K562 (cell line): Measurements from ENCODE around the gene STX19. TPM values are rescaled to one million over a fixed set of nuclear protein-coding genes. Genes with fewer than 3 reads are reported as not detected.

ENCODE experiments used
- ATAC-seq: fragments of 200-7000 bp; cut with Tn5 transposase; 3 replicates; pipeline ENCODE4 v1.9.1; 2020; ENCODE audit warnings: moderate library complexity
- BruUV-seq: library from RNA; stranded (reverse); fragments of 400-500 nt; replicated peaks from 2 replicates; lab custom pipeline; 2021; lab: Mats Ljungman, UMichigan
- CTCF ChIA-PET: fragments of 300-600 bp; formaldehyde crosslinking; extraction: SDS; loops from one replicate; lab custom pipeline; 2021; ENCODE audit warnings: low intra/inter-chr PET ratio; lab: Yijun Ruan, JAX
- POLR2A ChIA-PET: fragments of 300-600, 350-650 bp; sonication (Branson Sonifier 250); formaldehyde crosslinking; extraction: SDS; loops from one replicate; lab custom pipeline; 2021; ENCODE audit warnings: antibody characterized with exemption, inconsistent platforms; lab: Yijun Ruan, JAX
- DNase-seq, 4 experiments: peaks; one replicate each; pipeline versions ENCODE4 v3.0.0 to v3.0.0-alpha.2; 2011 to 2018; ENCODE audit warnings: low spot score in 3 of 4, mixed read lengths in 3 of 4; ENCODE audit errors: extremely low read depth in 1 of 4
- FAIRE-seq: peaks from 2 replicates; lab custom pipeline; 2011; peaks lifted over from hg19 to GRCh38; lab: Jason Lieb, UNC
- H2AFZ ChIP-seq: 2 replicates; pipeline ENCODE4 v1.6.0; 2011; ENCODE audit warnings: low read depth, low read length, control low read depth, inconsistent platforms
- H3K27ac ChIP-seq: fragments of 200-600 bp; 3 replicates; pipeline ENCODE4 v1.8.0; 2011; ENCODE audit warnings: low read depth, mild to moderate bottlenecking, control low read depth, inconsistent platforms, low read length, moderate library complexity, mixed read lengths; ENCODE audit errors: extremely low read depth
- H3K27me3 ChIP-seq, 2 experiments: fragments of 300-600 bp in 1 of 2; 2 replicates in 1 of 2; 3 replicates in 1 of 2; pipeline versions ENCODE4 v1.6.0 to v1.8.0; 2011; ENCODE audit warnings: inconsistent platforms in 2 of 2, low read length in 2 of 2, mild to moderate bottlenecking in 1 of 2, mixed read lengths in 1 of 2, moderate library complexity in 1 of 2; ENCODE audit not compliant: control insufficient read depth in 2 of 2, insufficient read depth in 2 of 2
- H3K36me3 ChIP-seq: fragments of 300-600 bp; 3 replicates; pipeline ENCODE4 v1.8.0; 2011; ENCODE audit warnings: mild to moderate bottlenecking, low read length, inconsistent platforms; ENCODE audit not compliant: control insufficient read depth, insufficient read depth
- H3K4me1 ChIP-seq, 2 experiments: fragments of 200-600 bp in 1 of 2; replicated peaks in 1 of 2; 2 replicates in 1 of 2; 3 replicates in 1 of 2; pipeline versions ENCODE4 v1.5.1 to v1.8.0; 2011; ENCODE audit warnings: inconsistent platforms in 2 of 2, low read length in 2 of 2, mild to moderate bottlenecking in 1 of 2, mixed read lengths in 1 of 2, moderate library complexity in 1 of 2; ENCODE audit not compliant: control insufficient read depth in 2 of 2, insufficient read depth in 2 of 2
- H3K4me2 ChIP-seq: 2 replicates; pipeline ENCODE4 v1.6.1; 2011; ENCODE audit warnings: low read length, control low read depth, inconsistent platforms, mixed read lengths; ENCODE audit not compliant: insufficient read depth
- H3K4me3 ChIP-seq: fragments of 200-600 bp; sonication (generic), shearing (Covaris generic); 2 replicates; pipeline ENCODE4 v1.5.1; 2016; ENCODE audit warnings: control low read depth, inconsistent platforms
- H3K79me2 ChIP-seq: fragments of 200-600 bp; 3 replicates; pipeline ENCODE4 v1.8.0; 2011; ENCODE audit warnings: low read length, inconsistent platforms; ENCODE audit not compliant: control insufficient read depth, insufficient read depth
- H3K9ac ChIP-seq, 2 experiments: 2 replicates each; pipeline versions ENCODE4 v1.6.0 to v1.6.1; 2011; ENCODE audit warnings: low read depth in 2 of 2, low read length in 2 of 2, control low read depth in 1 of 2, inconsistent platforms in 1 of 2, mild to moderate bottlenecking in 1 of 2, mixed read lengths in 1 of 2; ENCODE audit not compliant: insufficient read depth in 1 of 2
- H3K9me1 ChIP-seq: one replicate; pipeline ENCODE4 v1.6.0; 2011; ENCODE audit warnings: inconsistent platforms, mild to moderate bottlenecking, low read length, moderate library complexity; ENCODE audit not compliant: control insufficient read depth, insufficient read depth
- H3K9me3 ChIP-seq: replicated peaks from 2 replicates; pipeline ENCODE4 v1.5.1; 2011; ENCODE audit warnings: low read depth, low read length, inconsistent platforms; ENCODE audit not compliant: control insufficient read depth, insufficient read depth
- H4K20me1 ChIP-seq: replicated peaks from 2 replicates; pipeline ENCODE4 v1.6.1; 2011; ENCODE audit warnings: low read length, inconsistent platforms, mixed read lengths; ENCODE audit not compliant: control insufficient read depth, insufficient read depth
- ARID2 ChIP-seq: fragments of 450-650 bp; IDR thresholded peaks from 2 replicates; pipeline ENCODE4 v1.6.1; 2017; ENCODE audit warnings: antibody characterized with exemption, mild to moderate bottlenecking
- CEBPZ ChIP-seq: fragments of 150-350 bp; IDR thresholded peaks from 2 replicates; pipeline ENCODE4 v1.6.1; 2014; ENCODE audit warnings: low read depth, mild to moderate bottlenecking, low read length, borderline replicate concordance
- COPS2 ChIP-seq: fragments of 450-650 bp; conservative IDR thresholded peaks from 2 replicates; pipeline ENCODE4 v1.6.1; 2016; ENCODE audit warnings: mild to moderate bottlenecking, moderate library complexity
- CREM ChIP-seq: IDR thresholded peaks from 2 replicates; pipeline ENCODE4 v1.6.1; 2014; ENCODE audit warnings: antibody characterized with exemption, low read depth
- EHMT2 ChIP-seq: fragments of 450-650 bp; IDR thresholded peaks from 2 replicates; pipeline ENCODE4 v1.6.1; 2018; ENCODE audit warnings: antibody characterized with exemption
- ETV5 ChIP-seq: sonication (generic); formaldehyde crosslinking; IDR thresholded peaks from 2 replicates; pipeline ENCODE4 v1.4.0; 2020; ENCODE audit warnings: low read depth, mild to moderate bottlenecking, missing genetic modification reagents
- HNRNPLL ChIP-seq: fragments of 200-400 bp; formaldehyde crosslinking; IDR thresholded peaks from 2 replicates; pipeline ENCODE4 v1.6.1; 2017; ENCODE audit warnings: low read length, low read depth, mild to moderate bottlenecking; ENCODE audit not compliant: poor library complexity, severe bottlenecking
- IRF9 ChIP-seq: fragments of 450-650 bp; IDR thresholded peaks from 2 replicates; pipeline ENCODE4 v1.6.1; 2016; ENCODE audit warnings: missing biosample characterization, missing genetic modification characterization
- JUND ChIP-seq, 2 experiments: IDR thresholded peaks; 2 replicates in 1 of 2; 3 replicates in 1 of 2; pipeline ENCODE4 v1.6.1; 2011; ENCODE audit warnings: borderline replicate concordance in 2 of 2, low read depth in 2 of 2, low read length in 2 of 2, improper control_type of control experiment in 1 of 2, missing biosample characterization in 1 of 2, missing genetic modification characterization in 1 of 2, missing genetic modification reagents in 1 of 2
- TAF7 ChIP-seq: fragments of 450-650 bp; IDR thresholded peaks from 2 replicates; pipeline ENCODE4 v1.6.1; 2016; ENCODE audit warnings: missing genetic modification characterization, missing compliant biosample characterization
- ZBED1 ChIP-seq: IDR thresholded peaks from 2 replicates; pipeline ENCODE4 v1.6.1; 2014
- ZBTB12 ChIP-seq: fragments of 250-450 bp; sonication (Bioruptor Pico); IDR thresholded peaks from 2 replicates; pipeline ENCODE4 v1.4.0; 2020
- ZBTB49 ChIP-seq: sonication (generic); formaldehyde crosslinking; IDR thresholded peaks from 2 replicates; pipeline ENCODE4 v1.8.0; 2022; ENCODE audit warnings: missing genetic modification reagents, mild to moderate bottlenecking, borderline replicate concordance
- ZNF3 ChIP-seq: fragments of 250-450 bp; sonication (Bioruptor Pico); IDR thresholded peaks from 2 replicates; pipeline ENCODE4 v1.5.0; 2021; ENCODE audit warnings: mild to moderate bottlenecking, moderate library complexity
- WGBS: fragments of 100-300 bp; shearing (Covaris generic); methylation state at CpG from one replicate; pipeline ENCODE4 v1.1.6; 2016; ENCODE audit warnings: low coverage, mixed read lengths; ENCODE audit not compliant: insufficient coverage; ENCODE audit errors: missing lambda C conversion rate; 5-methylcytosine and 5-hydroxymethylcytosine counted together
- in situ Hi-C: fragments of 300-500 bp; cut with MboI; formaldehyde crosslinking; loops from 4 replicates; pipeline ENCODE4 v1.15.0; 2018; ENCODE audit warnings: inconsistent platforms, mixed read lengths
- intact Hi-C: fragments of 100-400 bp; cut with micrococcal nuclease; formaldehyde crosslinking; loops from 2 replicates; pipeline ENCODE4 v1.14.2; 2022
- polyA plus RNA-seq, 8 experiments: library from polyadenylated mRNA; depleted of rRNA in 4 of 8; stranded (reverse) in 5 of 8; unstranded in 3 of 8; fragments of >200 nt; fragmentation: Nextera tagmentation in 2 of 8; fragmentation: Illumina TruSeq in 1 of 8; extraction: Ambion mirVana in 2 of 8; extraction: Trizol in 1 of 8; gene quantifications; 2 replicates each; pipeline versions ENCODE4 v1.2.1 to v1.2.3, GENCODE V29; 2011 to 2014; ENCODE audit warnings: inconsistent platforms in 1 of 8, missing spikeins in 1 of 8
- total RNA-seq, 7 experiments: library from RNA; depleted of rRNA in 6 of 7; stranded (reverse); fragments of >200 nt in 6 of 7; fragmentation: Illumina TruSeq in 2 of 7; extraction: Trizol in 2 of 7; gene quantifications; 2 replicates each; pipeline versions ENCODE4 v1.2.1 to v1.2.3, GENCODE V29; 2011 to 2021; ENCODE audit warnings: low replicate concordance in 1 of 7

The STX19 gene
- total and polyA plus RNA-seq, 9 of the 15 experiments (the other 6 are each of a cell fraction or from before 2014, with no cell fraction given): 0.04 TPM; not detected in 8

GRCh38 chr3:93981649-93982048 is 46.7 kb downstream of the STX19 start:
- no peaks in the 10 kb centered on the region for H3K36me3 ChIP-seq
- in situ Hi-C loops: no loop called here
- peak overlapping the region; percentile 79 for H3K4me2 ChIP-seq
- peak overlapping the region; percentile 63 to 85 for H3K9ac ChIP-seq
- H2AFZ ChIP-seq: peak overlapping the region; percentile 54
- no peaks in the 10 kb centered on the region for H3K9me3 ChIP-seq
- intact Hi-C loops: no loop called here
- 0% methylated on average over 11 of the region's 13 CpGs for WGBS
- H3K9me1 ChIP-seq: no peaks in the 10 kb centered on the region
- ChIA-PET POLR2A (interaction anchor here (1.2 to 2.3 kb wide), 2 partner anchors 8 to 10 kb away, joined by 3 to 7 read pairs; partner anchors contain the start of gene PROS1), CTCF (no interaction called here)
- peaks cover 3 to 8% of the 10 kb centered on the region in 2 experiments; a peak in 2 of 5 replicates for H3K4me1 ChIP-seq
- no TSS peak for BruUV-seq
- H3K4me3 ChIP-seq: peak overlapping the region; percentile 88
- H3K27ac ChIP-seq: peak overlapping the region; percentile 82
- H4K20me1 ChIP-seq: no peaks in the 10 kb centered on the region
- DNase-seq (peak in 2 of 4 experiments; percentile 34 to 82), ATAC-seq (peak; percentile 76), FAIRE-seq (peak; percentile 72)
- H3K79me2 ChIP-seq: peaks cover 63% of the 10 kb centered on the region
- H3K27me3 ChIP-seq: no peaks in the 10 kb centered on the region
- no peak for TF ChIP-seq ETV5
- TF ChIP-seq JUND (IDR thresholded peaks at IDR 0.05; ENCODE audit: borderline replicate concordance, low read depth, low read length): 0 out of 2 replicates have a peak, but pooled peaks have one; percentile 20
- TF ChIP-seq JUND (tag; IDR thresholded peaks at IDR 0.05; ENCODE audit: borderline replicate concordance, low read depth, low read length): no peak
- no peak for TF ChIP-seq ZBED1
- TF ChIP-seq HNRNPLL: no peak
- TF ChIP-seq IRF9 (tag): no peak
- TF ChIP-seq COPS2: no peak
- 0 out of 2 replicates have a peak, but pooled peaks have one; percentile 46 for TF ChIP-seq CREM
- TF ChIP-seq ZNF3: no peak
- TF ChIP-seq ZBTB49 (CRISPR knock-in tag): no peak
- TF ChIP-seq TAF7 (tag): no peak
- no peak for TF ChIP-seq ZBTB12
- no peak for TF ChIP-seq EHMT2
- no peak for TF ChIP-seq CEBPZ
- no peak for TF ChIP-seq ARID2
